Keratinocyte (primary cell): ENCODE results near the gene POU4F1. TPM values are rescaled to one million over a fixed set of nuclear protein-coding genes. Genes with fewer than 3 reads are reported as not detected.

Experiments
- DNase-seq: peaks from one replicate; pipeline ENCODE4 v3.0.0-alpha.2; 2011; ENCODE audit warnings: low read depth, missing footprints, low spot score
- FAIRE-seq: peaks from 2 replicates; lab custom pipeline; 2011; peaks lifted over from hg19 to GRCh38; lab: Jason Lieb, UNC
- H2AFZ ChIP-seq: 2 replicates; pipeline ENCODE4 v1.6.0; 2012; ENCODE audit warnings: low read length, control low read depth, inconsistent platforms; ENCODE audit not compliant: control insufficient read depth
- H3K27ac ChIP-seq: 2 replicates; pipeline ENCODE4 v1.5.1; 2011; ENCODE audit warnings: low read length; ENCODE audit not compliant: control insufficient read depth, insufficient read depth
- H3K27me3 ChIP-seq: 3 replicates; pipeline ENCODE4 v1.6.0; 2011; ENCODE audit warnings: low read length; ENCODE audit not compliant: control insufficient read depth, insufficient read depth; ENCODE audit errors: extremely low read depth
- H3K36me3 ChIP-seq, 2 experiments: 2 replicates in 1 of 2; 3 replicates in 1 of 2; pipeline ENCODE4 v1.5.1; 2011; ENCODE audit warnings: low read length in 2 of 2, mild to moderate bottlenecking in 1 of 2; ENCODE audit not compliant: control insufficient read depth in 2 of 2, insufficient read depth in 2 of 2; ENCODE audit errors: extremely low read depth in 1 of 2
- H3K4me1 ChIP-seq: 3 replicates; pipeline ENCODE4 v1.5.1; 2011; ENCODE audit warnings: low read length; ENCODE audit not compliant: control insufficient read depth, insufficient read depth; ENCODE audit errors: extremely low read depth
- H3K4me2 ChIP-seq: 3 replicates; pipeline ENCODE4 v1.6.0; 2011; ENCODE audit warnings: low read depth, low read length; ENCODE audit not compliant: control insufficient read depth, insufficient read depth; ENCODE audit errors: extremely low read depth
- H3K4me3 ChIP-seq, 3 experiments: fragments of 200-600 bp in 1 of 3; sonication (generic) in 1 of 3; 2 replicates in 2 of 3; 3 replicates in 1 of 3; pipeline ENCODE4 v1.5.1; 2011 to 2016; ENCODE audit warnings: low read length in 3 of 3, mild to moderate bottlenecking in 3 of 3, control low read depth in 2 of 3, inconsistent platforms in 1 of 3, low read depth in 1 of 3, mixed read lengths in 1 of 3, mixed run types in 1 of 3, moderate library complexity in 1 of 3; ENCODE audit not compliant: control insufficient read depth in 2 of 3, insufficient read depth in 2 of 3; ENCODE audit errors: extremely low read depth in 1 of 3
- H3K79me2 ChIP-seq: 2 replicates; pipeline ENCODE4 v1.6.0; 2012; ENCODE audit warnings: low read length; ENCODE audit not compliant: control insufficient read depth, insufficient read depth
- H3K9ac ChIP-seq: 3 replicates; pipeline ENCODE4 v1.6.0; 2011; ENCODE audit warnings: low read length; ENCODE audit not compliant: control insufficient read depth, insufficient read depth; ENCODE audit errors: extremely low read depth
- H3K9me1 ChIP-seq: 3 replicates; pipeline ENCODE4 v1.6.0; 2011; ENCODE audit warnings: low read length; ENCODE audit not compliant: control insufficient read depth, insufficient read depth; ENCODE audit errors: extremely low read depth
- H3K9me3 ChIP-seq: 2 replicates; pipeline ENCODE4 v1.5.1; 2012; ENCODE audit warnings: low read depth, low read length; ENCODE audit not compliant: control insufficient read depth
- H4K20me1 ChIP-seq: 3 replicates; pipeline ENCODE4 v1.6.0; 2011; ENCODE audit warnings: low read length; ENCODE audit not compliant: control insufficient read depth, insufficient read depth; ENCODE audit errors: extremely low read depth
- EZH2 ChIP-seq: IDR thresholded peaks from one replicate; pipeline ENCODE4 v1.6.1; 2012; ENCODE audit warnings: inconsistent platforms, mild to moderate bottlenecking, low read length, moderate library complexity
- dilution Hi-C: fragments of 300-500 bp; cut with MboI; formaldehyde crosslinking; loops from one replicate; pipeline ENCODE4 v1.7.0; 2020; ENCODE audit warnings: low sequenced_read_pairs; ENCODE audit not compliant: extremely low pct_ligation_motif_present
- polyA plus RNA-seq, 5 experiments: library from polyadenylated mRNA; depleted of rRNA in 3 of 5; stranded (reverse) in 3 of 5; stranded (forward) in 1 of 5; unstranded in 1 of 5; fragments of >200 nt; gene quantifications; 1 replicate in 1 of 5; 2 replicates in 3 of 5; 3 replicates in 1 of 5; pipeline versions ENCODE4 v1.2.1 to v1.2.3, GENCODE V29; 2011 to 2012; ENCODE audit warnings: missing spikeins in 2 of 5, low read depth in 1 of 5, low replicate concordance in 1 of 5
- TF ChIP-seq, protein P1 (sequence below), 3 experiments: IDR thresholded peaks in 1 of 3; conservative IDR thresholded peaks in 1 of 3; optimal IDR thresholded peaks in 1 of 3; 2 replicates in 2 of 3; 3 replicates in 1 of 3; pipeline versions ENCODE3 to v1.5.1; 2011; ENCODE audit warnings: low read length in 3 of 3, mild to moderate bottlenecking in 3 of 3, moderate library complexity in 2 of 3, control low read depth in 1 of 3, inconsistent platforms in 1 of 3; ENCODE audit not compliant: insufficient read depth in 2 of 3; ENCODE audit errors: extremely low read depth in 1 of 3

Gene POU4F1
- polyA plus RNA-seq, 1 donor (not counting 4 experiments of a cell fraction or from before 2014, with no cell fraction given) = not detected

DNA sequence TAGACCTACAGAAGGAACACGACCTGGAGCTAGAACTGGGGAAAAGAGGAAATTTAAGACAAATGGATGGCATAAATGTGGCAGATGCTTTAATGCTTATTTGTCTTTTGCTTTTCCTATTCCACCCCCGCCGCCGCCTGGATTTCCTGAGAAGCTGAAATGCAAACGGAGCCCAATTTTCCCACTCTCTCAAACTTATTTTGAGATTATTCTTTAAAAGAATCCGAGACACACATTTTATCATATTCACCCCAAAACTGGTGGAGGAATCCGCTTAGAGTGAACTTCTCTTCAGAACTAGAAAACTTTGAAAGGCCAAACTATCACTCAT is 5.8 kb downstream of the POU4F1 start:
- Histone ChIP-seq H3K79me2 (no peaks in the 10 kb centered on the region), H2AFZ (no peak overlapping the region), H3K27me3 (peaks cover 95% of the 10 kb centered on the region), H3K27ac (no peak overlapping the region), H3K4me2 (no peak overlapping the region), H3K9me3 (peaks cover 2% of the 10 kb centered on the region), H3K36me3 (no peaks in the 10 kb centered on the region), H3K4me1 (peaks cover under 1% of the 10 kb centered on the region), H3K4me3 (no peak overlapping the region), H4K20me1 (no peaks in the 10 kb centered on the region), H3K9me1 (no peaks in the 10 kb centered on the region), H3K9ac (no peak overlapping the region)
- FAIRE-seq (no peak), DNase-seq (no peak)
- TF ChIP-seq, protein P1, sequence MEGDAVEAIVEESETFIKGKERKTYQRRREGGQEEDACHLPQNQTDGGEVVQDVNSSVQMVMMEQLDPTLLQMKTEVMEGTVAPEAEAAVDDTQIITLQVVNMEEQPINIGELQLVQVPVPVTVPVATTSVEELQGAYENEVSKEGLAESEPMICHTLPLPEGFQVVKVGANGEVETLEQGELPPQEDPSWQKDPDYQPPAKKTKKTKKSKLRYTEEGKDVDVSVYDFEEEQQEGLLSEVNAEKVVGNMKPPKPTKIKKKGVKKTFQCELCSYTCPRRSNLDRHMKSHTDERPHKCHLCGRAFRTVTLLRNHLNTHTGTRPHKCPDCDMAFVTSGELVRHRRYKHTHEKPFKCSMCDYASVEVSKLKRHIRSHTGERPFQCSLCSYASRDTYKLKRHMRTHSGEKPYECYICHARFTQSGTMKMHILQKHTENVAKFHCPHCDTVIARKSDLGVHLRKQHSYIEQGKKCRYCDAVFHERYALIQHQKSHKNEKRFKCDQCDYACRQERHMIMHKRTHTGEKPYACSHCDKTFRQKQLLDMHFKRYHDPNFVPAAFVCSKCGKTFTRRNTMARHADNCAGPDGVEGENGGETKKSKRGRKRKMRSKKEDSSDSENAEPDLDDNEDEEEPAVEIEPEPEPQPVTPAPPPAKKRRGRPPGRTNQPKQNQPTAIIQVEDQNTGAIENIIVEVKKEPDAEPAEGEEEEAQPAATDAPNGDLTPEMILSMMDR (optimal IDR thresholded peaks at IDR 0.05 in 1 of 3, IDR thresholded peaks at IDR 0.05 in 1 of 3, conservative IDR thresholded peaks at IDR 0.05 in 1 of 3; ENCODE audit: extremely low read depth in 1 of 3, insufficient read depth in 2 of 3, low read length in 3 of 3) = no peak
- TF ChIP-seq EZH2 = peak; percentile 64
- dilution Hi-C loops = no loop called here

GRCh38 chr13:78596736-78597601 is 6.4 kb downstream of the POU4F1 start:
- Histone ChIP-seq H3K9me3 (peaks cover 2% of the 10 kb centered on the region), H4K20me1 (no peaks in the 10 kb centered on the region), H3K79me2 (no peaks in the 10 kb centered on the region), H3K36me3 (no peaks in the 10 kb centered on the region), H3K9ac (no peak overlapping the region), H3K4me3 (no peak overlapping the region), H3K27ac (no peak overlapping the region), H3K9me1 (no peaks in the 10 kb centered on the region), H3K4me2 (no peak overlapping the region), H2AFZ (no peak overlapping the region), H3K4me1 (no peaks in the 10 kb centered on the region), H3K27me3 (peaks cover 93% of the 10 kb centered on the region)
- no peak for FAIRE-seq
- no peak for DNase-seq
- TF ChIP-seq, protein P1 (optimal IDR thresholded peaks at IDR 0.05 in 1 of 3, IDR thresholded peaks at IDR 0.05 in 1 of 3, conservative IDR thresholded peaks at IDR 0.05 in 1 of 3; ENCODE audit: extremely low read depth in 1 of 3, insufficient read depth in 2 of 3, low read length in 3 of 3) = no peak
- TF ChIP-seq EZH2 = no peak
- dilution Hi-C loops = no loop called here
